Caco-2 (cell line): ENCODE data around the gene TEX11. TPM values are rescaled to one million over a fixed set of nuclear protein-coding genes. Genes with fewer than 3 reads are reported as not detected.

Experiments used
- BruUV-seq: library from RNA; stranded (reverse); fragments of 400-500 nt; replicated peaks from 2 replicates; lab custom pipeline; 2021; lab: Mats Ljungman, UMichigan
- CTCF ChIA-PET: fragments of 300-600 bp; sonication (Branson Sonifier 250); formaldehyde crosslinking; loops from one replicate; lab custom pipeline; 2022; ENCODE audit warnings: antibody characterized with exemption; lab: Charles Lee
- POLR2A ChIA-PET: fragments of 300-600 bp; sonication (Branson Sonifier 250); formaldehyde crosslinking; loops from one replicate; lab custom pipeline; 2022; ENCODE audit warnings: antibody characterized with exemption; lab: Charles Lee
- DNase-seq, 2 experiments: peaks; one replicate each; pipeline versions ENCODE4 v3.0.0 to v3.0.0-alpha.2; 2020 to 2022
- H3K27me3 ChIP-seq: replicated peaks from 2 replicates; pipeline ENCODE4 v1.6.0; 2011; ENCODE audit warnings: low read length; ENCODE audit not compliant: control insufficient read depth, insufficient read depth
- H3K36me3 ChIP-seq: 2 replicates; pipeline ENCODE4 v1.5.1; 2011; ENCODE audit warnings: low read length; ENCODE audit not compliant: control insufficient read depth, insufficient read depth
- H3K4me1 ChIP-seq: fragments of 250-450 bp; sonication (Bioruptor Pico); 2 replicates; pipeline ENCODE4 v1.5.1; 2020; ENCODE audit warnings: mild to moderate bottlenecking
- H3K4me3 ChIP-seq: 2 replicates; pipeline ENCODE4 v1.5.1; 2011; ENCODE audit warnings: low read depth, mild to moderate bottlenecking, control low read depth, low read length
- H3K9me3 ChIP-seq: fragments of 250-450 bp; sonication (Bioruptor Pico); 2 replicates; pipeline ENCODE4 v1.5.1; 2020; ENCODE audit warnings: mild to moderate bottlenecking, moderate library complexity
- H3K27ac Mint-ChIP-seq: one replicate; pipeline ENCODE4 v1.8.0; 2022; ENCODE audit warnings: mixed read lengths; ENCODE audit not compliant: unreplicated experiment
- H3K27me3 Mint-ChIP-seq: one replicate; pipeline ENCODE4 v1.8.0; 2022; ENCODE audit warnings: mixed read lengths; ENCODE audit not compliant: insufficient read depth, unreplicated experiment
- H3K36me3 Mint-ChIP-seq: one replicate; pipeline ENCODE4 v1.8.0; 2022; ENCODE audit warnings: mild to moderate bottlenecking, mixed read lengths; ENCODE audit not compliant: insufficient read depth, unreplicated experiment
- H3K4me1 Mint-ChIP-seq: one replicate; pipeline ENCODE4 v1.8.0; 2022; ENCODE audit warnings: low read depth, mixed read lengths; ENCODE audit not compliant: unreplicated experiment
- H3K4me3 Mint-ChIP-seq: one replicate; pipeline ENCODE4 v1.8.0; 2022; ENCODE audit warnings: mild to moderate bottlenecking, moderate library complexity, mixed read lengths; ENCODE audit not compliant: unreplicated experiment
- H3K9me3 Mint-ChIP-seq: one replicate; pipeline ENCODE4 v1.8.0; 2022; ENCODE audit warnings: mixed read lengths; ENCODE audit not compliant: unreplicated experiment
- CTCF ChIP-seq, 2 experiments: fragments of 200-600 bp in 1 of 2; IDR thresholded peaks; 1 replicate in 1 of 2; 2 replicates in 1 of 2; pipeline versions ENCODE4 v1.5.1 to v1.8.0; 2011 to 2022; ENCODE audit warnings: antibody characterized with exemption in 1 of 2, control low read depth in 1 of 2, inconsistent platforms in 1 of 2, low read depth in 1 of 2, low read length in 1 of 2, mild to moderate bottlenecking in 1 of 2, moderate library complexity in 1 of 2; ENCODE audit not compliant: insufficient read depth in 1 of 2, severe bottlenecking in 1 of 2, unreplicated experiment in 1 of 2
- intact Hi-C: fragments of 100-400 bp; cut with micrococcal nuclease; formaldehyde crosslinking; loops from one replicate; pipeline ENCODE4 v1.10.0; 2022; ENCODE audit not compliant: unreplicated experiment
- total RNA-seq: library from RNA; stranded (reverse); gene quantifications from 2 replicates; pipeline ENCODE4 v1.2.3, GENCODE V29; 2022

Gene TEX11
- total RNA-seq, 1 experiment from 2014 or later: 0.23 TPM

- no peak overlapping the region for H3K27ac Mint-ChIP-seq
- Histone ChIP-seq H3K9me3 (no peaks in the 10 kb centered on the region), H3K36me3 (no peaks in the 10 kb centered on the region), H3K4me3 (no peak overlapping the region), H3K4me1 (peaks cover 4% of the 10 kb centered on the region; the same call in 1 of the 2 replicates), H3K27me3 (no peaks in the 10 kb centered on the region)
- intact Hi-C loops: no loop called here
- DNase-seq: no peak
- ChIA-PET POLR2A (no interaction called here), CTCF (no interaction called here)
- H3K9me3 Mint-ChIP-seq: no peaks in the 10 kb centered on the region
- no peaks in the 10 kb centered on the region for H3K27me3 Mint-ChIP-seq
- TF ChIP-seq CTCF (IDR thresholded peaks at IDR 0.05; ENCODE audit: insufficient read depth in 1 of 2, low read depth in 1 of 2, low read length in 1 of 2, severe bottlenecking in 1 of 2, unreplicated experiment in 1 of 2): no peak
- peaks cover 14% of the 10 kb centered on the region for H3K4me1 Mint-ChIP-seq
- no peaks in the 10 kb centered on the region for H3K36me3 Mint-ChIP-seq
- H3K4me3 Mint-ChIP-seq: no peak overlapping the region
- no TSS peak for BruUV-seq
These were observed 356.3 kb downstream of the TEX11 start for GRCh38 chrX:70552130-70552704.

- no peak for DNase-seq
- Mint-ChIP-seq H3K36me3 (no peaks in the 10 kb centered on the region), H3K4me1 (peaks cover 13% of the 10 kb centered on the region), H3K9me3 (no peaks in the 10 kb centered on the region), H3K4me3 (no peak overlapping the region), H3K27ac (no peak overlapping the region), H3K27me3 (no peaks in the 10 kb centered on the region)
- peaks cover 4% of the 10 kb centered on the region; the same call in 1 of the 2 replicates for H3K4me1 ChIP-seq
- H3K4me3 ChIP-seq: no peak overlapping the region
- no peaks in the 10 kb centered on the region for H3K9me3 ChIP-seq
- no peaks in the 10 kb centered on the region for H3K27me3 ChIP-seq
- no TSS peak for BruUV-seq
- ChIA-PET POLR2A (no interaction called here), CTCF (no interaction called here)
- intact Hi-C loops: no loop called here
- H3K36me3 ChIP-seq: no peaks in the 10 kb centered on the region
- no peak for TF ChIP-seq CTCF (IDR thresholded peaks at IDR 0.05; ENCODE audit: insufficient read depth in 1 of 2, low read depth in 1 of 2, low read length in 1 of 2, severe bottlenecking in 1 of 2, unreplicated experiment in 1 of 2)
These were observed 359.1 kb downstream of the TEX11 start for GRCh38 chrX:70549429-70549828.

GRCh38 chrX:70535198-70535597 is 373.3 kb downstream of the TEX11 start:
- Mint-ChIP-seq H3K4me3 (no peak overlapping the region), H3K27ac (no peak overlapping the region), H3K36me3 (no peaks in the 10 kb centered on the region), H3K4me1 (no peaks in the 10 kb centered on the region), H3K27me3 (no peaks in the 10 kb centered on the region), H3K9me3 (peaks cover 10% of the 10 kb centered on the region)
- BruUV-seq: no TSS peak
- no peak for TF ChIP-seq CTCF (IDR thresholded peaks at IDR 0.05; ENCODE audit: insufficient read depth in 1 of 2, low read depth in 1 of 2, low read length in 1 of 2, severe bottlenecking in 1 of 2, unreplicated experiment in 1 of 2)
- POLR2A ChIA-PET: no interaction called here
- H3K4me3 ChIP-seq: no peak overlapping the region
- no peak for DNase-seq
- H3K36me3 ChIP-seq: no peaks in the 10 kb centered on the region
- H3K9me3 ChIP-seq: no peaks in the 10 kb centered on the region
- intact Hi-C loops: no loop called here
- CTCF ChIA-PET: no interaction called here
- H3K27me3 ChIP-seq: no peaks in the 10 kb centered on the region
- H3K4me1 ChIP-seq: no peaks in the 10 kb centered on the region
